SU-DHL-6 (cell line): ENCODE measurements around the gene SCGB1C2.

Experiments
- H2AFZ ChIP-seq: fragments of 200-600 bp; sonication (generic); 2 replicates; pipeline ENCODE4 v1.6.1; 2014; ENCODE audit warnings: low read depth, mild to moderate bottlenecking, moderate library complexity, mixed read lengths, antibody characterized with exemption, low read length; ENCODE audit not compliant: severe bottlenecking
- H3F3A ChIP-seq: fragments of 200-600 bp; shearing (Covaris generic); 2 replicates; pipeline ENCODE4 v1.6.0; 2016; ENCODE audit warnings: antibody characterized with exemption, mild to moderate bottlenecking; ENCODE audit not compliant: insufficient read depth
- H3K27ac ChIP-seq: fragments of 200-600 bp; sonication (generic); 2 replicates; pipeline ENCODE4 v1.5.1; 2016; ENCODE audit warnings: low read depth, mild to moderate bottlenecking, low read length, moderate library complexity, mixed read lengths
- H3K27me3 ChIP-seq: fragments of 200-600 bp; sonication (generic), shearing (Covaris generic); 2 replicates; pipeline ENCODE4 v1.6.0; 2014; ENCODE audit warnings: mild to moderate bottlenecking, low read length
- H3K36me3 ChIP-seq: fragments of 200-600 bp; sonication (generic); 2 replicates; pipeline ENCODE4 v1.6.1; 2014; ENCODE audit warnings: mild to moderate bottlenecking, low read length, mixed read lengths
- H3K4me2 ChIP-seq: fragments of 300-600, 200-600 bp; shearing (Covaris generic), sonication (generic); 2 replicates; pipeline ENCODE4 v1.6.0; 2014; ENCODE audit warnings: low read length, low read depth, mild to moderate bottlenecking; ENCODE audit not compliant: poor library complexity, severe bottlenecking
- H3K4me3 ChIP-seq: fragments of 200-600 bp; sonication (generic); 2 replicates; pipeline ENCODE4 v1.5.1; 2014; ENCODE audit warnings: antibody characterized with exemption, low read length, mild to moderate bottlenecking, mixed read lengths; ENCODE audit not compliant: insufficient read depth, poor library complexity, severe bottlenecking
- H3K79me2 ChIP-seq: fragments of 200-600 bp; sonication (generic); 2 replicates; pipeline ENCODE4 v1.6.1; 2014; ENCODE audit warnings: mild to moderate bottlenecking, low read length, moderate library complexity; ENCODE audit not compliant: insufficient read depth
- H3K9ac ChIP-seq: fragments of 200-600 bp; sonication (generic); 2 replicates; pipeline ENCODE4 v1.7.0; 2014; ENCODE audit warnings: mild to moderate bottlenecking, low read length
- H3K9me2 ChIP-seq: fragments of 200-600 bp; sonication (generic); replicated peaks from 2 replicates; pipeline ENCODE4 v1.6.1; 2014; ENCODE audit warnings: low read length; ENCODE audit not compliant: insufficient read depth
- H3K9me3 ChIP-seq: fragments of 200-600 bp; sonication (generic); 2 replicates; pipeline ENCODE4 v1.6.1; 2014; ENCODE audit warnings: low read length, mixed read lengths; ENCODE audit not compliant: insufficient read depth
- H4K20me1 ChIP-seq: fragments of 200-600 bp; sonication (generic); 2 replicates; pipeline ENCODE4 v1.6.1; 2014; ENCODE audit warnings: low read depth, mild to moderate bottlenecking, antibody characterized with exemption, low read length, moderate library complexity, mixed read lengths
- EZH2phosphoT487 ChIP-seq: fragments of 200-600 bp; sonication (generic), shearing (Covaris generic); conservative IDR thresholded peaks from 2 replicates; pipeline ENCODE4 v1.6.1; 2018; ENCODE audit warnings: mild to moderate bottlenecking, antibody characterized with exemption, low read length, moderate library complexity, mixed read lengths
- TF ChIP-seq, protein P1 (sequence below): fragments of 200-600 bp; sonication (generic); IDR thresholded peaks from one replicate; pipeline ENCODE4 v1.5.1; 2017; ENCODE audit warnings: antibody characterized with exemption, mild to moderate bottlenecking, low read length, moderate library complexity; ENCODE audit not compliant: insufficient read depth, poor library complexity, severe bottlenecking

The SCGB1C2 gene

DNA sequence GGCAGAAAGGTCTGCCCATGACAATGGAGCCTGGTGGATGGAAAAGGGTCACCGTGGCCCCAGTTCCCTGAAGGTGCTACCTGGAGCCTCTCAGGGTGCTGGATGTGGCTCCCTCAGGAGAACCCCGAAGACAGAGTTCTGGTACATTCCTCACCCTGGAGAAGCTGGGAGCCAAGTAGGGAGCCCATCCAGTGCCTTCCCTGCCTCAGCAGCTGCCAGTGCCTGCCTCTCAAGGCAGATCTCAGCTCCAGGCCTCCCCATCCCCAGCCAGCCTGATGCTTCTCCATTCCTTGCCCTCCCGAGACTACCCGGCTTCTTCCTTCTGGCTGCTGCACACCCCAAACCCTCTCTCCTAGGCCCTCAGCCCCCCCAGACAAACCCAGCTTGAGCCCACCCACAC lies 20.5 kb downstream of the SCGB1C2 start:
- Histone ChIP-seq H3K27ac (no peak overlapping the region), H3K9me3 (no peaks in the 10 kb centered on the region), H3K9ac (no peak overlapping the region), H3K36me3 (no peaks in the 10 kb centered on the region), H3F3A (no peaks in the 10 kb centered on the region), H3K9me2 (no peaks in the 10 kb centered on the region), H3K4me3 (no peak overlapping the region), H3K4me2 (no peak overlapping the region), H3K79me2 (no peaks in the 10 kb centered on the region), H3K27me3 (no peaks in the 10 kb centered on the region), H2AFZ (no peak overlapping the region), H4K20me1 (no peaks in the 10 kb centered on the region)
- TF ChIP-seq EZH2phosphoT487 = no peak
- TF ChIP-seq, protein P1, sequence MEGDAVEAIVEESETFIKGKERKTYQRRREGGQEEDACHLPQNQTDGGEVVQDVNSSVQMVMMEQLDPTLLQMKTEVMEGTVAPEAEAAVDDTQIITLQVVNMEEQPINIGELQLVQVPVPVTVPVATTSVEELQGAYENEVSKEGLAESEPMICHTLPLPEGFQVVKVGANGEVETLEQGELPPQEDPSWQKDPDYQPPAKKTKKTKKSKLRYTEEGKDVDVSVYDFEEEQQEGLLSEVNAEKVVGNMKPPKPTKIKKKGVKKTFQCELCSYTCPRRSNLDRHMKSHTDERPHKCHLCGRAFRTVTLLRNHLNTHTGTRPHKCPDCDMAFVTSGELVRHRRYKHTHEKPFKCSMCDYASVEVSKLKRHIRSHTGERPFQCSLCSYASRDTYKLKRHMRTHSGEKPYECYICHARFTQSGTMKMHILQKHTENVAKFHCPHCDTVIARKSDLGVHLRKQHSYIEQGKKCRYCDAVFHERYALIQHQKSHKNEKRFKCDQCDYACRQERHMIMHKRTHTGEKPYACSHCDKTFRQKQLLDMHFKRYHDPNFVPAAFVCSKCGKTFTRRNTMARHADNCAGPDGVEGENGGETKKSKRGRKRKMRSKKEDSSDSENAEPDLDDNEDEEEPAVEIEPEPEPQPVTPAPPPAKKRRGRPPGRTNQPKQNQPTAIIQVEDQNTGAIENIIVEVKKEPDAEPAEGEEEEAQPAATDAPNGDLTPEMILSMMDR = no peak

DNA sequence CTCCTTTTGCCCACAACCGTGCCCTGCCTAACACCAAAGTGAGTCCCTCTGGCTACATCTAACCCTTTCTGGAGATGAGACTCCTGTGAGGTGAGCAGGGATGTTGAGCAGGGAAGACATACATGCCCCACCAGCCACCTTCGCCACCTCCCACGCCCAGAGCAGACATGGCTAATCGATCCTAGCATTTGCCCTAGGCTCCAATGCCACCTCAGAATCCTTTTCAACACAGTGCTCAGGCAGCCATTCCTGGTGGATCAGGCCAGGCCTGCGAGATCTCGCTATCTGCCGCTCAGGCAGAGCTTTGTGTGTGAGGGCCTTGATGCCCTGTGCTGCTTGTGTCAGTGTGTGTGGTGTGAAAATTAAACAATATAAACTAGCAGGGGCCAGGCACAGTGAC lies 21.0 kb downstream of the SCGB1C2 start:
- Histone ChIP-seq H3K9me3 (no peaks in the 10 kb centered on the region), H3F3A (no peaks in the 10 kb centered on the region), H2AFZ (no peak overlapping the region), H3K27me3 (no peaks in the 10 kb centered on the region), H3K36me3 (no peaks in the 10 kb centered on the region), H3K27ac (no peak overlapping the region), H3K9ac (no peak overlapping the region), H3K4me2 (no peak overlapping the region), H3K9me2 (no peaks in the 10 kb centered on the region), H3K79me2 (no peaks in the 10 kb centered on the region), H4K20me1 (no peaks in the 10 kb centered on the region), H3K4me3 (no peak overlapping the region)
- TF ChIP-seq, protein P1 = no peak
- no peak for TF ChIP-seq EZH2phosphoT487

DNA sequence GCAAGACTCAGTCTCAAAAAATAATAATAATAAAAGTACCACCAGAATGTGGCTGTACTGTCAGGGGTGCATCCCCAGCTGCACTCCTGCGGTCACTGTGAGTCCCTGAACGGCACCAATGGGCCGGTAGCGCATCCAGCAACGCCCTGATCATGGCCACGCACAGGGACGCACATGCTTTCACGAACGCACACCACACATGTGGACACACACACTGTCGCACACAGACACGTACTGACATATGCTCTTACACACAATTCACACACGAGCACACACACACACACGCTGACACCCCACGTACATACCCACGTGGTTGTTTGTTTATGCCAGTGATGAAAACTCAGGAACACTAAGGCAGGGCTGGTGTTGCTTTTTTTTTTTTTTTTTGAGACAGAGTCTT lies 22.2 kb downstream of the SCGB1C2 start:
- H3K9me3 ChIP-seq = no peaks in the 10 kb centered on the region
- no peaks in the 10 kb centered on the region for H3K27me3 ChIP-seq
- no peak overlapping the region for H2AFZ ChIP-seq
- TF ChIP-seq, protein P1 = no peak
- TF ChIP-seq EZH2phosphoT487 = no peak
- no peak overlapping the region for H3K4me2 ChIP-seq
- no peak overlapping the region for H3K9ac ChIP-seq
- no peaks in the 10 kb centered on the region for H3K79me2 ChIP-seq
- no peaks in the 10 kb centered on the region for H3K9me2 ChIP-seq
- no peak overlapping the region for H3K27ac ChIP-seq
- H3K36me3 ChIP-seq = no peaks in the 10 kb centered on the region
- no peaks in the 10 kb centered on the region for H3F3A ChIP-seq
- H4K20me1 ChIP-seq = no peaks in the 10 kb centered on the region
- no peak overlapping the region for H3K4me3 ChIP-seq

DNA sequence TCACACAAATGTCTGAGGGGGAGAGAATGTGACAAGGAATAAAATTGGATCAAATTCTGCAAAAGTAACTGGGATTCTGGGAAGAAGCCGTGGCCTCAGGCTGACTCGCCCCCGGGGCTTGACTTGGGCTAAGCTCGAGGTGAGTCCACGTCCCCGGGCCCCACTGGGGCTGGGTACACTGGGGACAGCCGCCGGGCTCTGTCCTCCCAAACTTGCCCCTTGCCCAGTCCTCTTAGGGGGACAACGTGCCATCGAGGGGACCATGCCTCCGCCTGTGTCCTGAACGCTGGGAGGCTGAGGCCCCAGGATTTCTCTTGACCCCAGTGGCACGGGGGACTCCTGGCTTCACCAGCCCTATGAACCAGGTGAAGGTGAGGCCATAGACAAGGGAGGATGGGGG lies 23.0 kb downstream of the SCGB1C2 start:
- Histone ChIP-seq H4K20me1 (no peaks in the 10 kb centered on the region), H3K4me2 (no peak overlapping the region)
- TF ChIP-seq, protein P1 = no peak
- TF ChIP-seq EZH2phosphoT487 = no peak

More for the DNA sequence above, 23.0 kb downstream of the SCGB1C2 start:
- H3K9me2 ChIP-seq = no peaks in the 10 kb centered on the region
- H3K27ac ChIP-seq = no peak overlapping the region
- H3F3A ChIP-seq = no peaks in the 10 kb centered on the region
- H2AFZ ChIP-seq = no peak overlapping the region
- H3K9me3 ChIP-seq = no peaks in the 10 kb centered on the region
- H3K79me2 ChIP-seq = no peaks in the 10 kb centered on the region
- H3K4me3 ChIP-seq = no peak overlapping the region
- H3K9ac ChIP-seq = no peak overlapping the region
- H3K27me3 ChIP-seq = no peaks in the 10 kb centered on the region
- H3K36me3 ChIP-seq = no peaks in the 10 kb centered on the region
